Neural progenitor cell (in vitro differentiated cells): ENCODE results near the gene MUC6.

Experiments
- CTCF ChIP-seq: fragments of 200-600 bp; sonication (generic); IDR thresholded peaks from 2 replicates; pipeline ENCODE4 v1.5.1; 2017; ENCODE audit warnings: antibody characterized with exemption, mild to moderate bottlenecking
- EZH2 ChIP-seq: fragments of 200-600 bp; sonication (generic); IDR thresholded peaks from 2 replicates; pipeline ENCODE4 v1.6.1; 2017; ENCODE audit warnings: antibody characterized with exemption, mild to moderate bottlenecking, moderate library complexity
- EZH2phosphoT487 ChIP-seq: fragments of 200-600 bp; sonication (generic); IDR thresholded peaks from 2 replicates; pipeline ENCODE4 v1.6.1; 2017; ENCODE audit warnings: antibody characterized with exemption

GRCh38 chr11:1075341-1075911, 38.9 kb upstream of the MUC6 start:
- TF ChIP-seq CTCF = no peak
- no peak for TF ChIP-seq EZH2
- no peak for TF ChIP-seq EZH2phosphoT487
